ENCODE data around the gene PPIL1.
"Not testable (repeated sequence)": the region's sequence is repeated elsewhere in the genome, so short reads cannot be mapped to it uniquely, and the experiment has no call there.

Gene PPIL1

GRCh38 chr6:36821581-36822335 is 52.8 kb downstream of the PPIL1 start:
- Mint-ChIP-seq H3K9me3 (no peaks in the 10 kb centered on the region), H3K4me1 (no peaks in the 10 kb centered on the region), H3K27me3 (peaks cover under 1% of the 10 kb centered on the region), H3K27ac (peak overlapping the region in 1 of 2 donors; percentile 8), H3K4me3 (no peak overlapping the region)
- no peak for DNase-seq
- ATAC-seq, result no peak

GRCh38 chr6:36820700-36821580 is 53.7 kb downstream of the PPIL1 start:
- Mint-ChIP-seq H3K27ac (no peak overlapping the region), H3K4me1 (no peaks in the 10 kb centered on the region), H3K4me3 (no peak overlapping the region), H3K9me3 (no peaks in the 10 kb centered on the region), H3K27me3 (no peaks in the 10 kb centered on the region)
- DNase-seq (no peak), ATAC-seq (no peak)

- Mint-ChIP-seq H3K4me3 (no peak overlapping the region), H3K4me1 (no peaks in the 10 kb centered on the region), H3K27ac (no peak overlapping the region), H3K9me3 (no peaks in the 10 kb centered on the region), H3K27me3 (no peaks in the 10 kb centered on the region)
- DNase-seq (no peak), ATAC-seq (no peak)
Measured at GRCh38 chr6:36818756-36819155, 55.8 kb downstream of the PPIL1 start.

- Mint-ChIP-seq H3K27ac (peak overlapping the region in 1 of 2 donors; percentile 69), H3K9me3 (no peaks in the 10 kb centered on the region), H3K4me1 (no peaks in the 10 kb centered on the region), H3K4me3 (no peak overlapping the region), H3K27me3 (no peaks in the 10 kb centered on the region)
- ATAC-seq (no peak), DNase-seq (no peak)
Measured at GRCh38 chr6:36817847-36818246, 56.8 kb downstream of the PPIL1 start.

- H3K4me1 Mint-ChIP-seq, result no peaks in the 10 kb centered on the region
- H3K9me3 Mint-ChIP-seq, result no peaks in the 10 kb centered on the region
- H3K4me3 Mint-ChIP-seq, result no peak overlapping the region
- no peak for DNase-seq
- no peak for ATAC-seq
- H3K27ac Mint-ChIP-seq, result peak overlapping the region in 1 of 2 donors; percentile 15
- H3K27me3 Mint-ChIP-seq, result no peaks in the 10 kb centered on the region
Measured at GRCh38 chr6:36817176-36817817, 57.3 kb downstream of the PPIL1 start.

- DNase-seq, result no peak
- H3K4me3 Mint-ChIP-seq, result no peak overlapping the region
- no peaks in the 10 kb centered on the region for H3K9me3 Mint-ChIP-seq
Measured at GRCh38 chr6:36815962-36816735, 58.5 kb downstream of the PPIL1 start.

GRCh38 chr6:36814249-36814648 is 60.4 kb downstream of the PPIL1 start:
- ATAC-seq, result no peak
- no peak for DNase-seq
- no peak overlapping the region for H3K27ac Mint-ChIP-seq

More at GRCh38 chr6:36815962-36816735, 58.5 kb downstream of the PPIL1 start:
- no peaks in the 10 kb centered on the region for H3K27me3 Mint-ChIP-seq
- H3K4me1 Mint-ChIP-seq, result no peaks in the 10 kb centered on the region
- no peak overlapping the region for H3K27ac Mint-ChIP-seq
- no peak for ATAC-seq

GRCh38 chr6:36813526-36813925 is 61.1 kb downstream of the PPIL1 start:
- Mint-ChIP-seq H3K27ac (no peak overlapping the region), H3K4me1 (no peaks in the 10 kb centered on the region)

More at GRCh38 chr6:36814249-36814648, 60.4 kb downstream of the PPIL1 start:
- no peaks in the 10 kb centered on the region for H3K9me3 Mint-ChIP-seq
- H3K4me1 Mint-ChIP-seq, result no peaks in the 10 kb centered on the region
- no peak overlapping the region for H3K4me3 Mint-ChIP-seq
- H3K27me3 Mint-ChIP-seq, result no peaks in the 10 kb centered on the region

GRCh38 chr6:36813047-36813446 is 61.6 kb downstream of the PPIL1 start:
- H3K27ac Mint-ChIP-seq, result peak overlapping the region in 1 of 2 donors; percentile 28
- H3K27me3 Mint-ChIP-seq, H3K9me3 Mint-ChIP-seq, ATAC-seq, H3K4me1 Mint-ChIP-seq, H3K4me3 Mint-ChIP-seq, DNase-seq: not testable (repeated sequence)

More at GRCh38 chr6:36813526-36813925, 61.1 kb downstream of the PPIL1 start:
- H3K27me3 Mint-ChIP-seq, result peaks cover 2% of the 10 kb centered on the region
- H3K4me3 Mint-ChIP-seq, result no peak overlapping the region
- DNase-seq (no peak), ATAC-seq (no peak)
- H3K9me3 Mint-ChIP-seq, result no peaks in the 10 kb centered on the region

- no peak overlapping the region for H3K27ac Mint-ChIP-seq
- no peaks in the 10 kb centered on the region for H3K4me1 Mint-ChIP-seq
- no peaks in the 10 kb centered on the region for H3K9me3 Mint-ChIP-seq
- peaks cover 14% of the 10 kb centered on the region for H3K27me3 Mint-ChIP-seq
- ATAC-seq (no peak), DNase-seq (no peak)
- H3K4me3 Mint-ChIP-seq, result no peak overlapping the region
Measured at GRCh38 chr6:36809941-36810803, 64.4 kb downstream of the PPIL1 start.

- peak overlapping the region in 1 of 2 donors; percentile 73 for H3K27ac Mint-ChIP-seq
- no peak overlapping the region for H3K4me3 Mint-ChIP-seq
- H3K4me1 Mint-ChIP-seq, result no peaks in the 10 kb centered on the region
- DNase-seq (no peak), ATAC-seq (no peak)
- peaks cover 20% of the 10 kb centered on the region for H3K27me3 Mint-ChIP-seq
- H3K9me3 Mint-ChIP-seq, result no peaks in the 10 kb centered on the region
Measured at GRCh38 chr6:36809156-36809555, 65.4 kb downstream of the PPIL1 start.

GRCh38 chr6:36808634-36809033 is 66.0 kb downstream of the PPIL1 start:
- no peaks in the 10 kb centered on the region for H3K9me3 Mint-ChIP-seq
- no peaks in the 10 kb centered on the region for H3K4me1 Mint-ChIP-seq
- H3K27ac Mint-ChIP-seq, result no peak overlapping the region
- no peak overlapping the region for H3K4me3 Mint-ChIP-seq
- ATAC-seq (no peak), DNase-seq (no peak)
- H3K27me3 Mint-ChIP-seq, result peaks cover 20% of the 10 kb centered on the region

GRCh38 chr6:36807750-36808149 is 66.9 kb downstream of the PPIL1 start:
- Mint-ChIP-seq H3K27me3 (peaks cover 20% of the 10 kb centered on the region), H3K27ac (no peak overlapping the region), H3K4me3 (no peak overlapping the region), H3K9me3 (no peaks in the 10 kb centered on the region), H3K4me1 (no peaks in the 10 kb centered on the region)
- ATAC-seq (no peak), DNase-seq (no peak)

- Mint-ChIP-seq H3K4me3 (no peak overlapping the region), H3K27ac (no peak overlapping the region), H3K9me3 (no peaks in the 10 kb centered on the region), H3K27me3 (peaks cover 20% of the 10 kb centered on the region), H3K4me1 (no peaks in the 10 kb centered on the region)
- DNase-seq, result no peak
- no peak for ATAC-seq
Measured at GRCh38 chr6:36807143-36807542, 67.5 kb downstream of the PPIL1 start.

Measured in stimulated activated naive CD8-positive, alpha-beta T cell treated with anti-CD3 and anti-CD28 coated beads, Interleukin-15, amount 100 ng/mL, for 72 hours (primary cell).